AG09309 (cell line): ENCODE measurements around the gene DDX51.

Experiments used
- DNase-seq: peaks from one replicate; pipeline ENCODE4 v3.0.0-alpha.2; 2010; ENCODE audit warnings: low read depth
- H3K4me3 ChIP-seq: 2 replicates; pipeline ENCODE4 v1.5.1; 2011; ENCODE audit warnings: mild to moderate bottlenecking, low read depth, low read length, moderate library complexity; ENCODE audit not compliant: control insufficient read depth
- CTCF ChIP-seq: IDR thresholded peaks from 2 replicates; pipeline ENCODE4 v1.5.1; 2011; ENCODE audit warnings: mild to moderate bottlenecking, low read depth, low read length, inconsistent platforms; ENCODE audit not compliant: insufficient read depth, control insufficient read depth; ENCODE audit errors: missing control alignments

The DDX51 gene

GRCh38 chr12:132170094-132170636 lies 26.0 kb upstream of the DDX51 start:
- TF ChIP-seq CTCF: no peak
- no peak overlapping the region for H3K4me3 ChIP-seq
- peak; percentile 62 for DNase-seq

- no peak for TF ChIP-seq CTCF
- no peak for DNase-seq
- H3K4me3 ChIP-seq: no peak overlapping the region
Observed at GRCh38 chr12:132169376-132169775, 25.3 kb upstream of the DDX51 start.

- no peak for DNase-seq
- no peak overlapping the region for H3K4me3 ChIP-seq
- no peak for TF ChIP-seq CTCF
Observed at GRCh38 chr12:132168311-132169031, 24.4 kb upstream of the DDX51 start.

DNA sequence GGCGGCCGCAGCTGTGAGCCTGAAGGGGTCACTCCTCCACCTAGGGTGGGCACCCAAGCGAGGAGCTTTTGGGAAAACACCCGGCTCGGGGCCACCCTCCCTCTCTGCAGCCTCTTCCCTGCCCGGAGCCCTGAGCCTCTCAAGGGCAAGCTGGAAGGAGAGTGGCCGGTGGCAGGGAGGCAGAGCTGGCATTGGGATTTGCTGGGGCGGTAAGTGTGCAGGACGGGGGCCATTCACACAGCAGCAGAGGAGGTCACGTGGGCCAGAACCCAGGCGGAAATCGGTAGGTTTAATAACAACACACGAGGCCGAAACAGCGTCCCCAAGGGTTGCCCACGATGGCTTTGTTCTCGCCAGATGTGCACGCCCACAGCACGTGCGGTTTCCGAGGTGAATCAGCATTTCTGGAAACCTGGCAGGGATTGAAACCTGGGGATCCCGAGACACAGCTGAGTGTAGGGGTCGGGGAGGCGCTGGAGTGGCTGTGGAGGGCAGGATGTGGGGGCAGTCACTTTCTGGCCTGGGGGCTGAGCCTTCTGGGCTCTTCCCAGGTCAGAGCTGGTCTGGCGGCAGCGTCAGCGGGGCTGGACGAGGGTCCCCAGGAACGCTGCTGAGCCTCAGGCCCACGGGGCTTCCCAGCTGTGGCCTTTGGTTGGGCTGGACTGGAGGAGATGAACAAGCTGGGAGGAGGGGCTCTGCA lies 23.6 kb upstream of the DDX51 start:
- TF ChIP-seq CTCF: no peak
- no peak overlapping the region for H3K4me3 ChIP-seq
- no peak for DNase-seq

DNA sequence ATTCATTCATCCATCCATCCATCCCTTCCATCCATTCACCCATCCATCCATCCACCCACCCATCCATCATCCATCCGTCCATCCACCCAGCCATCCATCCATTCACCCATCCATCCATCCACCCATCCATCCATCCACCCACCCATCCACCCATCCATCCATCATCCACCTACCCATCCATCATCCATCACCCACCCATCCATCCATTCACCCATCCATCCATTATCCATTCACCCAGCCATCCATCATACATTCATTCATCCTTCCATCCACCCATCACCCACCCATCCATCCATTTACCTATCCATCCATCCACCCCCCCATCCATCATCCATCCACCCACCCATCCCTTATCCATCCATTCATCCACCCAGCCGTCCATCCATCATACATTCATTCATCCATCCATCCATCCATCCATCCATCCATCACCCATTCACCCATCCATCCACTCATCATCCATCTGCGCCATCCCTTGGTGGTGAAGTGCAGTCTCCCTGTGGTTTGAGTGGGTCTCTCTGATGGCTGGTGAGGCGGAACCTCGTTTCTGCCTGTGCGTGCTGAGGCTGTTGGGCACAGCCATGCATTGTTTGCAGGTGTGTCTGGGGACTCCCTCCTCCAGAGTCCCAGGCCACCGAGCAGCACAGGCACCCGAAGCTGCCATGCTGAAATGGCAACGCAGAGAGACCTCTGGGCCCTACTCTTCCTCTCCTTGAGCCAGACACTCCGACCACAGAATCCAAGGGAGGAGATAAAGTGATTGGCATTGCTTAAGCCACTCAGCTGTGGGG lies 22.9 kb upstream of the DDX51 start:
- no peak overlapping the region for H3K4me3 ChIP-seq
- DNase-seq: no peak
- no peak for TF ChIP-seq CTCF

DNA sequence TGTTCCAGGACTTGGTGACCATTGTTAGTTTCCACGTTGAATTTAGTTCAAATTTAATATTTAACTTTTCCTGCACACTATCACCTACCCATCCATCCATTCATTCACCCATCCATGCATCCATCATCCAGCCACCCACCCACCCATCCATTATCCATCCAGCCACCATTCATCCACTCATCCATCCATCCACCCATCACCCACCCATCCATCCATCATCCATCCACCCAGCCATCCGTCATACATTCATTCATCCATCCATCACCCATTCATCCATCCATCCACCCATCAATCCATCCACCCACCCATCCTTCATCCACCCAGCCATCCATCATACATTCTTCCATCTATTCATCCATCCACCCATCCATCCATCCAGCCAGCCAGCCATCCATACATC lies 22.0 kb upstream of the DDX51 start:
- no peak for DNase-seq
- TF ChIP-seq CTCF: no peak
- H3K4me3 ChIP-seq: no peak overlapping the region
